Mesothelial cell of epicardium (in vitro differentiated cells): ENCODE data around the gene UPK1B. TPM values are rescaled to one million over a fixed set of nuclear protein-coding genes. Genes with fewer than 3 reads are reported as not detected.

Experiments
- DNase-seq, 2 experiments: peaks; one replicate each; pipeline ENCODE4 v3.0.0; 2021; ENCODE audit warnings: low spot score in 2 of 2; ENCODE audit not compliant: unreplicated experiment in 2 of 2
- H3K27ac Mint-ChIP-seq: 2 replicates; pipeline ENCODE4 v1.8.0; 2021; ENCODE audit warnings: mixed read lengths
- H3K27me3 Mint-ChIP-seq: 2 replicates; pipeline ENCODE4 v1.8.0; 2021; ENCODE audit warnings: low read depth, mixed read lengths
- H3K36me3 Mint-ChIP-seq: 2 replicates; pipeline ENCODE4 v1.8.0; 2021; ENCODE audit warnings: mixed read lengths
- H3K4me1 Mint-ChIP-seq: 2 replicates; pipeline ENCODE4 v1.8.0; 2021; ENCODE audit warnings: mixed read lengths
- H3K4me3 Mint-ChIP-seq: 2 replicates; pipeline ENCODE4 v1.8.0; 2021; ENCODE audit warnings: mild to moderate bottlenecking, moderate library complexity, mixed read lengths
- H3K9me3 Mint-ChIP-seq: 2 replicates; pipeline ENCODE4 v1.8.0; 2021; ENCODE audit warnings: mixed read lengths
- CTCF ChIP-seq: fragments of 200-600 bp; sonication (generic); IDR thresholded peaks from one replicate; pipeline ENCODE4 v1.5.0; 2021; ENCODE audit warnings: antibody characterized with exemption; ENCODE audit not compliant: unreplicated experiment
- total RNA-seq: library from RNA; stranded (reverse); gene quantifications from 3 replicates; pipeline ENCODE4 v1.2.1, GENCODE V29; 2021

The UPK1B gene
- total RNA-seq, 1 donor from 2014 or later: 0.47 TPM

- Mint-ChIP-seq H3K27ac (no peak overlapping the region), H3K4me1 (peaks cover 5% of the 10 kb centered on the region), H3K4me3 (no peak overlapping the region), H3K27me3 (no peaks in the 10 kb centered on the region), H3K9me3 (no peaks in the 10 kb centered on the region), H3K36me3 (no peaks in the 10 kb centered on the region)
- no peak for TF ChIP-seq CTCF
- no peak for DNase-seq
Observed at GRCh38 chr3:119145128-119145499, 28.3 kb upstream of the UPK1B start.

GRCh38 chr3:119145500-119146167, 27.8 kb upstream of the UPK1B start, which contains the start of gene TEX55:
TSS of gene TEX55 (plus strand) at chr3:119146165. CDS start at chr3:119146190, 25 bp downstream.
- Mint-ChIP-seq H3K4me3 (no peak within 1 kb of the TSS), H3K4me1 (peaks cover 3% of the 10 kb centered on the region), H3K27me3 (no peaks in the 10 kb centered on the region), H3K9me3 (no peaks in the 10 kb centered on the region), H3K36me3 (no peaks in the 10 kb centered on the region), H3K27ac (no peak within 1 kb of the TSS)
- no peak for TF ChIP-seq CTCF
- no peak for DNase-seq

- Mint-ChIP-seq H3K4me1 (peaks cover 3% of the 10 kb centered on the region), H3K36me3 (no peaks in the 10 kb centered on the region), H3K4me3 (no peak overlapping the region), H3K9me3 (no peaks in the 10 kb centered on the region), H3K27ac (no peak overlapping the region), H3K27me3 (no peaks in the 10 kb centered on the region)
- no peak for TF ChIP-seq CTCF
- no peak for DNase-seq
Observed at GRCh38 chr3:119146578-119147375, 26.6 kb upstream of the UPK1B start.

GRCh38 chr3:119147494-119147893, 25.9 kb upstream of the UPK1B start:
- Mint-ChIP-seq H3K4me1 (peaks cover 3% of the 10 kb centered on the region), H3K36me3 (no peaks in the 10 kb centered on the region), H3K27ac (no peak overlapping the region), H3K9me3 (no peaks in the 10 kb centered on the region), H3K27me3 (no peaks in the 10 kb centered on the region), H3K4me3 (no peak overlapping the region)
- no peak for DNase-seq
- TF ChIP-seq CTCF: no peak

- H3K27me3 Mint-ChIP-seq: no peaks in the 10 kb centered on the region
- H3K4me3 Mint-ChIP-seq: no peak overlapping the region
- no peak overlapping the region for H3K27ac Mint-ChIP-seq
- no peak for DNase-seq
- TF ChIP-seq CTCF: no peak
- peaks cover 3% of the 10 kb centered on the region for H3K4me1 Mint-ChIP-seq
- peaks cover 4% of the 10 kb centered on the region for H3K36me3 Mint-ChIP-seq
- H3K9me3 Mint-ChIP-seq: peaks cover 10% of the 10 kb centered on the region
Observed at GRCh38 chr3:119148493-119149180, 24.8 kb upstream of the UPK1B start.
